Endodermal cell (in vitro differentiated cells): ENCODE results near the gene CTNND2. TPM values are rescaled to one million over a fixed set of nuclear protein-coding genes. Genes with fewer than 3 reads are reported as not detected.

Source experiments
- DNase-seq: peaks from one replicate; pipeline ENCODE4 v3.0.0-alpha.2; 2017
- H3K27ac ChIP-seq: 2 replicates; pipeline ENCODE4 v1.5.1; 2013; ENCODE audit warnings: mild to moderate bottlenecking, low read depth, low read length, moderate library complexity
- H3K27me3 ChIP-seq: 2 replicates; pipeline ENCODE4 v1.6.1; 2013; ENCODE audit warnings: mild to moderate bottlenecking, low read length, moderate library complexity; ENCODE audit not compliant: insufficient read depth, control insufficient read depth, poor library complexity, severe bottlenecking
- H3K36me3 ChIP-seq: 2 replicates; pipeline ENCODE4 v1.7.0; 2013; ENCODE audit warnings: mild to moderate bottlenecking, low read length, moderate library complexity; ENCODE audit not compliant: control insufficient read depth, insufficient read depth
- H3K4me1 ChIP-seq: one replicate; pipeline ENCODE4 v1.7.0; 2013; ENCODE audit warnings: low read length; ENCODE audit not compliant: control insufficient read depth, insufficient read depth
- H3K4me3 ChIP-seq: 2 replicates; pipeline ENCODE4 v1.5.1; 2013; ENCODE audit warnings: mild to moderate bottlenecking, low read length, moderate library complexity
- H3K9ac ChIP-seq: 2 replicates; pipeline ENCODE4 v1.6.1; 2013; ENCODE audit warnings: mild to moderate bottlenecking, low read length, moderate library complexity; ENCODE audit not compliant: poor library complexity, severe bottlenecking; ENCODE audit errors: extremely low read depth
- H3K9me3 ChIP-seq: 2 replicates; pipeline ENCODE4 v1.6.1; 2013; ENCODE audit warnings: mild to moderate bottlenecking, low read length, moderate library complexity; ENCODE audit not compliant: control insufficient read depth
- H3K27ac Mint-ChIP-seq: 2 replicates; pipeline ENCODE4 v1.8.0; 2020; ENCODE audit warnings: mixed read lengths
- H3K27me3 Mint-ChIP-seq: 2 replicates; pipeline ENCODE4 v1.8.0; 2021; ENCODE audit warnings: mild to moderate bottlenecking, mixed read lengths; ENCODE audit not compliant: insufficient read depth
- H3K36me3 Mint-ChIP-seq: 2 replicates; pipeline ENCODE4 v1.8.0; 2020; ENCODE audit warnings: low read depth, mixed read lengths
- H3K4me1 Mint-ChIP-seq: 2 replicates; pipeline ENCODE4 v1.8.0; 2020; ENCODE audit warnings: mixed read lengths
- H3K4me3 Mint-ChIP-seq: 2 replicates; pipeline ENCODE4 v1.8.0; 2020; ENCODE audit warnings: mild to moderate bottlenecking, moderate library complexity, mixed read lengths
- H3K9me3 Mint-ChIP-seq: 2 replicates; pipeline ENCODE4 v1.8.0; 2020; ENCODE audit warnings: mild to moderate bottlenecking, mixed read lengths
- CTCF ChIP-seq: fragments of 200-600 bp; sonication (generic); conservative IDR thresholded peaks from 2 replicates; pipeline ENCODE4 v1.5.0; 2021; ENCODE audit warnings: antibody characterized with exemption, mild to moderate bottlenecking
- WGBS, 2 experiments: methylation state at CpG; one replicate each; pipeline versions ENCODE4 v1.1.5 to v1.1.7; 2013; ENCODE audit warnings: missing lambda C conversion rate in 2 of 2, mixed read lengths in 1 of 2; ENCODE audit not compliant: insufficient coverage in 1 of 2, insufficient read length in 1 of 2; 5-methylcytosine and 5-hydroxymethylcytosine counted together
- total RNA-seq, 2 donors: library from RNA; stranded (reverse); fragmentation: NEBNext Ultra II Directional in 1 of 2; extraction: Animal tissue kit (Norgen Biotek cat#: 25700) in 1 of 2; gene quantifications; 2 replicates in 1 of 2; 3 replicates in 1 of 2; pipeline ENCODE4 v1.2.1, GENCODE V29; 2021

CTNND2 gene
- total RNA-seq, 2 donors from 2014 or later, result 6.5 to 10.3 TPM

- no peaks in the 10 kb centered on the region for H3K9me3 ChIP-seq
- 98% methylated on average over 2 of the region's 5 CpGs; no CpG with 5 or more reads in 1 of the 2 experiments for WGBS, 2 experiments
- H3K9me3 Mint-ChIP-seq, result no peaks in the 10 kb centered on the region
- no peak overlapping the region for H3K4me3 ChIP-seq
- H3K36me3 ChIP-seq, result no peaks in the 10 kb centered on the region
- H3K27me3 Mint-ChIP-seq, result no peaks in the 10 kb centered on the region
- no peak overlapping the region for H3K4me3 Mint-ChIP-seq
- no peaks in the 10 kb centered on the region for H3K4me1 Mint-ChIP-seq
- no peaks in the 10 kb centered on the region for H3K4me1 ChIP-seq
- no peak overlapping the region for H3K27ac ChIP-seq
- no peak overlapping the region for H3K9ac ChIP-seq
- no peaks in the 10 kb centered on the region for H3K27me3 ChIP-seq
- TF ChIP-seq CTCF, result no peak
- no peaks in the 10 kb centered on the region for H3K36me3 Mint-ChIP-seq
- no peak for DNase-seq
- no peak overlapping the region for H3K27ac Mint-ChIP-seq
Observed at GRCh38 chr5:11547140-11547539, 357.1 kb downstream of the CTNND2 start.

GRCh38 chr5:11540112-11540511 is 364.1 kb downstream of the CTNND2 start:
- H3K4me3 Mint-ChIP-seq, result no peak overlapping the region
- peak; percentile 11 for TF ChIP-seq CTCF
- no peaks in the 10 kb centered on the region for H3K36me3 Mint-ChIP-seq
- Histone ChIP-seq H3K9ac (no peak overlapping the region), H3K36me3 (no peaks in the 10 kb centered on the region), H3K9me3 (no peaks in the 10 kb centered on the region), H3K4me3 (no peak overlapping the region), H3K27ac (no peak overlapping the region), H3K27me3 (no peaks in the 10 kb centered on the region), H3K4me1 (no peaks in the 10 kb centered on the region)
- WGBS, 2 experiments, result 92 to 94% methylated on average over 4 to 5 of the region's 5 CpGs
- no peaks in the 10 kb centered on the region for H3K9me3 Mint-ChIP-seq
- no peaks in the 10 kb centered on the region for H3K4me1 Mint-ChIP-seq
- H3K27ac Mint-ChIP-seq, result no peak overlapping the region
- DNase-seq, result no peak
- no peaks in the 10 kb centered on the region for H3K27me3 Mint-ChIP-seq

GRCh38 chr5:11531811-11532555 is 372.3 kb downstream of the CTNND2 start:
- DNase-seq, result no peak
- no peak overlapping the region for H3K27ac Mint-ChIP-seq
- 96 to 100% methylated on average over 1 to 2 of the region's 4 CpGs for WGBS, 2 experiments

More at GRCh38 chr5:11531811-11532555, 372.3 kb downstream of the CTNND2 start:
- H3K4me3 Mint-ChIP-seq, result no peak overlapping the region
- TF ChIP-seq CTCF, result no peak
- Histone ChIP-seq H3K4me3 (no peak overlapping the region), H3K27me3 (no peaks in the 10 kb centered on the region), H3K9ac (no peak overlapping the region), H3K36me3 (no peaks in the 10 kb centered on the region), H3K9me3 (no peaks in the 10 kb centered on the region), H3K4me1 (no peaks in the 10 kb centered on the region), H3K27ac (no peak overlapping the region)
- no peaks in the 10 kb centered on the region for H3K9me3 Mint-ChIP-seq
- H3K4me1 Mint-ChIP-seq, result peaks cover 9% of the 10 kb centered on the region
- H3K36me3 Mint-ChIP-seq, result no peaks in the 10 kb centered on the region
- H3K27me3 Mint-ChIP-seq, result no peaks in the 10 kb centered on the region
